Activated naive CD8-positive, alpha-beta T cell treated with anti-CD3 and anti-CD28 coated beads, Interleukin-2, amount 50 U/mL, for 24 hours (primary cell): ENCODE results near the gene OAF.
A peak's percentile ranks its signal among the peaks of the same experiment; 100 is the strongest.

Experiments used
- ATAC-seq: fragments of 150-1000 bp; cut with Tn5 transposase; one replicate; pipeline ENCODE4 v1.10.0; 2021
- DNase-seq: peaks from one replicate; pipeline ENCODE4 v3.0.0; 2021
- H3K27ac Mint-ChIP-seq: one replicate; pipeline ENCODE4 v1.8.0; 2021; ENCODE audit warnings: mild to moderate bottlenecking, mixed read lengths
- H3K27me3 Mint-ChIP-seq: one replicate; pipeline ENCODE4 v1.8.0; 2021; ENCODE audit warnings: mixed read lengths
- H3K36me3 Mint-ChIP-seq: one replicate; pipeline ENCODE4 v1.8.0; 2021; ENCODE audit warnings: low read depth, mixed read lengths
- H3K4me1 Mint-ChIP-seq: one replicate; pipeline ENCODE4 v1.8.0; 2021; ENCODE audit warnings: mixed read lengths
- H3K4me3 Mint-ChIP-seq: one replicate; pipeline ENCODE4 v1.8.0; 2021; ENCODE audit warnings: mild to moderate bottlenecking, moderate library complexity, mixed read lengths
- H3K9me3 Mint-ChIP-seq: one replicate; pipeline ENCODE4 v1.8.0; 2021; ENCODE audit warnings: mixed read lengths

OAF gene

GRCh38 chr11:120210626-120211521 lies at the start of gene OAF:
Gene OAF, plus strand, starts transcription at chr11:120211032. Its CDS starts 248 bp downstream, at chr11:120211280.
- DNase-seq = peak; percentile 62
- Mint-ChIP-seq H3K4me1 (peaks cover 13% of the 10 kb centered on the region), H3K27ac (peak within 1 kb of the TSS; percentile 78), H3K27me3 (peaks cover 23% of the 10 kb centered on the region), H3K36me3 (no peaks in the 10 kb centered on the region), H3K4me3 (peak within 1 kb of the TSS; percentile 86), H3K9me3 (no peaks in the 10 kb centered on the region)
- ATAC-seq = peak; percentile 87

GRCh38 chr11:120167659-120168058 lies 43.2 kb upstream of the OAF start:
- Mint-ChIP-seq H3K4me3 (no peak overlapping the region), H3K27me3 (peaks cover 77% of the 10 kb centered on the region), H3K36me3 (no peaks in the 10 kb centered on the region), H3K9me3 (peaks cover 13% of the 10 kb centered on the region), H3K27ac (no peak overlapping the region), H3K4me1 (peaks cover 4% of the 10 kb centered on the region)
- no peak for DNase-seq
- ATAC-seq = no peak

GRCh38 chr11:120168108-120168959 lies 42.5 kb upstream of the OAF start:
- Mint-ChIP-seq H3K27me3 (peaks cover 81% of the 10 kb centered on the region), H3K4me3 (peak overlapping the region; percentile 56), H3K9me3 (peaks cover 13% of the 10 kb centered on the region), H3K27ac (no peak overlapping the region), H3K4me1 (peaks cover 4% of the 10 kb centered on the region), H3K36me3 (no peaks in the 10 kb centered on the region)
- DNase-seq = no peak
- peak; percentile 17 for ATAC-seq

GRCh38 chr11:120168960-120169681 lies 41.7 kb upstream of the OAF start:
- H3K27me3 Mint-ChIP-seq = peaks cover 81% of the 10 kb centered on the region
- peaks cover 4% of the 10 kb centered on the region for H3K4me1 Mint-ChIP-seq
- DNase-seq = peak; percentile 80
- H3K4me3 Mint-ChIP-seq = peak overlapping the region; percentile 56
- no peak overlapping the region for H3K27ac Mint-ChIP-seq
- ATAC-seq = peak; percentile 83
- H3K9me3 Mint-ChIP-seq = peaks cover 13% of the 10 kb centered on the region
- H3K36me3 Mint-ChIP-seq = no peaks in the 10 kb centered on the region

- no peak for ATAC-seq
- H3K27ac Mint-ChIP-seq = no peak overlapping the region
- peaks cover 79% of the 10 kb centered on the region for H3K27me3 Mint-ChIP-seq
- no peaks in the 10 kb centered on the region for H3K36me3 Mint-ChIP-seq
- no peak overlapping the region for H3K4me3 Mint-ChIP-seq
- DNase-seq = no peak
- H3K4me1 Mint-ChIP-seq = peaks cover 4% of the 10 kb centered on the region
- peaks cover 7% of the 10 kb centered on the region for H3K9me3 Mint-ChIP-seq
Observed at GRCh38 chr11:120169981-120170698, 40.7 kb upstream of the OAF start.

- H3K27ac Mint-ChIP-seq = no peak overlapping the region
- no peak for ATAC-seq
- H3K9me3 Mint-ChIP-seq = peaks cover under 1% of the 10 kb centered on the region
- no peaks in the 10 kb centered on the region for H3K36me3 Mint-ChIP-seq
- H3K4me1 Mint-ChIP-seq = peaks cover 4% of the 10 kb centered on the region
- no peak for DNase-seq
- no peak overlapping the region for H3K4me3 Mint-ChIP-seq
- peaks cover 75% of the 10 kb centered on the region for H3K27me3 Mint-ChIP-seq
Observed at GRCh38 chr11:120170741-120171261, 40.0 kb upstream of the OAF start.

GRCh38 chr11:120172054-120172911 lies 38.5 kb upstream of the OAF start:
- ATAC-seq (peak; percentile 50), DNase-seq (peak; percentile 56)
- no peaks in the 10 kb centered on the region for H3K36me3 Mint-ChIP-seq
- H3K9me3 Mint-ChIP-seq = no peaks in the 10 kb centered on the region
- peaks cover 4% of the 10 kb centered on the region for H3K4me1 Mint-ChIP-seq
- H3K27me3 Mint-ChIP-seq = peaks cover 64% of the 10 kb centered on the region
- H3K4me3 Mint-ChIP-seq = no peak overlapping the region
- H3K27ac Mint-ChIP-seq = no peak overlapping the region

- no peak for ATAC-seq
- no peaks in the 10 kb centered on the region for H3K9me3 Mint-ChIP-seq
- no peak for DNase-seq
- peaks cover 4% of the 10 kb centered on the region for H3K4me1 Mint-ChIP-seq
- no peak overlapping the region for H3K4me3 Mint-ChIP-seq
- H3K27ac Mint-ChIP-seq = no peak overlapping the region
- no peaks in the 10 kb centered on the region for H3K36me3 Mint-ChIP-seq
- peaks cover 56% of the 10 kb centered on the region for H3K27me3 Mint-ChIP-seq
Observed at GRCh38 chr11:120173019-120173705, 37.7 kb upstream of the OAF start.

- Mint-ChIP-seq H3K4me1 (peaks cover under 1% of the 10 kb centered on the region), H3K9me3 (no peaks in the 10 kb centered on the region), H3K27me3 (peaks cover 49% of the 10 kb centered on the region), H3K4me3 (no peak overlapping the region), H3K36me3 (no peaks in the 10 kb centered on the region), H3K27ac (no peak overlapping the region)
- DNase-seq (no peak), ATAC-seq (no peak)
Observed at GRCh38 chr11:120173807-120174206, 37.0 kb upstream of the OAF start.

GRCh38 chr11:120174866-120175265 lies 36.0 kb upstream of the OAF start:
- H3K36me3 Mint-ChIP-seq = no peaks in the 10 kb centered on the region
- H3K9me3 Mint-ChIP-seq = no peaks in the 10 kb centered on the region
- no peak overlapping the region for H3K4me3 Mint-ChIP-seq
- no peak overlapping the region for H3K27ac Mint-ChIP-seq
- ATAC-seq (no peak), DNase-seq (no peak)
- H3K27me3 Mint-ChIP-seq = peaks cover 47% of the 10 kb centered on the region
- no peaks in the 10 kb centered on the region for H3K4me1 Mint-ChIP-seq

- Mint-ChIP-seq H3K9me3 (no peaks in the 10 kb centered on the region), H3K4me1 (no peaks in the 10 kb centered on the region), H3K27me3 (peaks cover 13% of the 10 kb centered on the region), H3K4me3 (no peak overlapping the region), H3K27ac (no peak overlapping the region), H3K36me3 (no peaks in the 10 kb centered on the region)
- DNase-seq (no peak), ATAC-seq (no peak)
Observed at GRCh38 chr11:120178561-120179056, 32.2 kb upstream of the OAF start.

GRCh38 chr11:120179057-120179672 lies 31.7 kb upstream of the OAF start:
- H3K36me3 Mint-ChIP-seq = no peaks in the 10 kb centered on the region

More at GRCh38 chr11:120179057-120179672, 31.7 kb upstream of the OAF start:
- DNase-seq (no peak), ATAC-seq (no peak)
- Mint-ChIP-seq H3K27ac (no peak overlapping the region), H3K27me3 (peaks cover 8% of the 10 kb centered on the region), H3K4me3 (no peak overlapping the region), H3K4me1 (no peaks in the 10 kb centered on the region), H3K9me3 (no peaks in the 10 kb centered on the region)
